Kidney (tissue), 14 donors: ENCODE results near the gene G6PC1. TPM values are rescaled to one million over a fixed set of nuclear protein-coding genes. Genes with fewer than 3 reads are reported as not detected.

Experiments used
- DNase-seq, 5 donors: peaks; one replicate each; pipeline ENCODE4 v3.0.0-alpha.2; 2013 to 2020
- FAIRE-seq: peaks from 2 replicates; lab custom pipeline; 2012; peaks lifted over from hg19 to GRCh38; lab: Jason Lieb, UNC
- H3K27ac ChIP-seq, 2 donors: one replicate each; pipeline ENCODE4 v1.7.0; 2013; ENCODE audit warnings: low read depth in 2 of 2, low read length in 2 of 2, inconsistent platforms in 1 of 2
- H3K27me3 ChIP-seq: one replicate; pipeline ENCODE4 v1.7.1; 2013; ENCODE audit warnings: low read length, inconsistent platforms; ENCODE audit not compliant: control insufficient read depth, insufficient read depth
- H3K36me3 ChIP-seq, 3 donors: one replicate each; pipeline versions ENCODE4 v1.7.0 to v1.7.1; 2013; ENCODE audit warnings: low read length in 3 of 3, control low read depth in 1 of 3, inconsistent platforms in 1 of 3; ENCODE audit not compliant: insufficient read depth in 3 of 3, control insufficient read depth in 2 of 3
- H3K4me1 ChIP-seq, 3 donors: one replicate each; pipeline versions ENCODE4 v1.7.0 to v1.7.1; 2013; ENCODE audit warnings: low read length in 3 of 3, inconsistent platforms in 1 of 3, low read depth in 1 of 3; ENCODE audit not compliant: control insufficient read depth in 2 of 3, insufficient read depth in 2 of 3
- H3K4me3 ChIP-seq, 3 donors: one replicate each; pipeline versions ENCODE4 v1.7.0 to v1.8.1; 2013; ENCODE audit warnings: low read length in 3 of 3, control low read depth in 1 of 3, inconsistent platforms in 1 of 3
- H3K9ac ChIP-seq, 3 donors: one replicate each; pipeline versions ENCODE4 v1.7.0 to v1.7.1; 2013; ENCODE audit warnings: low read length in 3 of 3, control low read depth in 1 of 3, inconsistent platforms in 1 of 3
- H3K9me3 ChIP-seq, 3 donors: one replicate each; pipeline versions ENCODE4 v1.7.0 to v1.7.1; 2013; ENCODE audit warnings: low read length in 3 of 3, control low read depth in 1 of 3, inconsistent platforms in 1 of 3; ENCODE audit not compliant: control insufficient read depth in 2 of 3, insufficient read depth in 1 of 3
- intact Hi-C: fragments of 100-400 bp; cut with DNase I; formaldehyde crosslinking; loops from one replicate; pipeline ENCODE4 v1.11.1; 2022
- polyA plus RNA-seq: library from polyadenylated mRNA; stranded (reverse); fragments of 350-450 nt; fragmentation: Illumina TruSeq; extraction: RNeasy Lipid Tissue Mini Kit (QIAGEN cat#74804); gene quantifications from one replicate; pipeline ENCODE4 v1.2.3, GENCODE V29; 2014; ENCODE audit warnings: low read depth, low replicate concordance; ENCODE audit not compliant: insufficient read depth
- total RNA-seq: library from RNA; stranded (reverse); fragmentation: NEBNext Ultra II Directional; extraction: Animal tissue kit (Norgen Biotek cat#: 25700); gene quantifications from one replicate; pipeline ENCODE4 v1.2.1, GENCODE V29; 2021
- TF ChIP-seq, protein P1 (sequence below): IDR thresholded peaks from 3 replicates; pipeline ENCODE4 v1.5.1; 2012; ENCODE audit warnings: mild to moderate bottlenecking, moderate library complexity, borderline replicate concordance; ENCODE audit not compliant: insufficient read depth; ENCODE audit errors: extremely low read depth
- donor health status: control.
- donor health status: control.
- donor health status: control.
- donor health status: control.
- donor health status: control.
- donor health status: DM: yes; HTN: yes; CAD: no.
- donor health status: Normal renal cell carcinoma (clear cell type).

The G6PC1 gene
- total and polyA plus RNA-seq, 2 donors from 2014 or later = 0.16 to 10.5 TPM

DNA sequence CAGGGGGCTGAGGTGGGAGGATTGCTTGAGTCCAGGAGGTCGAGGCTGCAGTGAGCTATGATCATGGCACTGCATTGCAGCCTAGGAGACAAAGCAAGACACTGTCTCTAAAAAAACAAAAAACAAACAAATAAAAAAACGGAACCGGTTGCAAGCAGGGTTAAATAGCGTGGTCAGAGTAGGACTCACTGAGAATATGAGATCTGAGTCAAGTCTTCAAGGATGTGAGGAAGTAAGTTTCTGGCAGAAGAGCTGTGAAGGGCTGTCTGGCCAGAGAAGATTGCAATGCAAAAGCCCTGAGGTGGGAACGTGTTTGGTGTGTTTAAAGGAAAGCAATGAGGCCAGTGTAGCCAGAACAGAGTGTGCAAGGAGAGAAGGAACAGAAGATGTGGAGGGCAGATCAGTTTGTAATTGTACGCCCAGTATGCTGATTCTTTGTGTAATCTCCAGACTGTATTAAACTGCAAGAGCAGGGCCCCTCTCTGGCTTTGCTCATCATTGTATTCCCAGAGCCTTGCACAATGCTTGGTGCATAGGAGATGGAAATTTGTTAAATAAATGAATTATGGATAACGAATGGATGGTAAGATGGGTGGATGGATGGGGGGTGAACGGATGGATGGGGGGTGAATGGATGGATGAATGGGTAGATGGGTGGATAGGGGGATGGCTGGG lies 6.3 kb downstream of the G6PC1 start:
- Histone ChIP-seq H3K9ac (no peak overlapping the region), H3K36me3 (peaks cover 0 to 6% (median 0%) of the 10 kb centered on the region in 3 donors), H3K4me1 (peaks cover 0 to 7% (median 3%) of the 10 kb centered on the region in 3 donors), H3K27ac (no peak overlapping the region), H3K9me3 (no peaks in the 10 kb centered on the region), H3K4me3 (no peak overlapping the region), H3K27me3 (no peaks in the 10 kb centered on the region)
- FAIRE-seq (no peak), DNase-seq (no peak)
- intact Hi-C loops = no loop called here
- TF ChIP-seq, protein P1, sequence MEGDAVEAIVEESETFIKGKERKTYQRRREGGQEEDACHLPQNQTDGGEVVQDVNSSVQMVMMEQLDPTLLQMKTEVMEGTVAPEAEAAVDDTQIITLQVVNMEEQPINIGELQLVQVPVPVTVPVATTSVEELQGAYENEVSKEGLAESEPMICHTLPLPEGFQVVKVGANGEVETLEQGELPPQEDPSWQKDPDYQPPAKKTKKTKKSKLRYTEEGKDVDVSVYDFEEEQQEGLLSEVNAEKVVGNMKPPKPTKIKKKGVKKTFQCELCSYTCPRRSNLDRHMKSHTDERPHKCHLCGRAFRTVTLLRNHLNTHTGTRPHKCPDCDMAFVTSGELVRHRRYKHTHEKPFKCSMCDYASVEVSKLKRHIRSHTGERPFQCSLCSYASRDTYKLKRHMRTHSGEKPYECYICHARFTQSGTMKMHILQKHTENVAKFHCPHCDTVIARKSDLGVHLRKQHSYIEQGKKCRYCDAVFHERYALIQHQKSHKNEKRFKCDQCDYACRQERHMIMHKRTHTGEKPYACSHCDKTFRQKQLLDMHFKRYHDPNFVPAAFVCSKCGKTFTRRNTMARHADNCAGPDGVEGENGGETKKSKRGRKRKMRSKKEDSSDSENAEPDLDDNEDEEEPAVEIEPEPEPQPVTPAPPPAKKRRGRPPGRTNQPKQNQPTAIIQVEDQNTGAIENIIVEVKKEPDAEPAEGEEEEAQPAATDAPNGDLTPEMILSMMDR = no peak

DNA sequence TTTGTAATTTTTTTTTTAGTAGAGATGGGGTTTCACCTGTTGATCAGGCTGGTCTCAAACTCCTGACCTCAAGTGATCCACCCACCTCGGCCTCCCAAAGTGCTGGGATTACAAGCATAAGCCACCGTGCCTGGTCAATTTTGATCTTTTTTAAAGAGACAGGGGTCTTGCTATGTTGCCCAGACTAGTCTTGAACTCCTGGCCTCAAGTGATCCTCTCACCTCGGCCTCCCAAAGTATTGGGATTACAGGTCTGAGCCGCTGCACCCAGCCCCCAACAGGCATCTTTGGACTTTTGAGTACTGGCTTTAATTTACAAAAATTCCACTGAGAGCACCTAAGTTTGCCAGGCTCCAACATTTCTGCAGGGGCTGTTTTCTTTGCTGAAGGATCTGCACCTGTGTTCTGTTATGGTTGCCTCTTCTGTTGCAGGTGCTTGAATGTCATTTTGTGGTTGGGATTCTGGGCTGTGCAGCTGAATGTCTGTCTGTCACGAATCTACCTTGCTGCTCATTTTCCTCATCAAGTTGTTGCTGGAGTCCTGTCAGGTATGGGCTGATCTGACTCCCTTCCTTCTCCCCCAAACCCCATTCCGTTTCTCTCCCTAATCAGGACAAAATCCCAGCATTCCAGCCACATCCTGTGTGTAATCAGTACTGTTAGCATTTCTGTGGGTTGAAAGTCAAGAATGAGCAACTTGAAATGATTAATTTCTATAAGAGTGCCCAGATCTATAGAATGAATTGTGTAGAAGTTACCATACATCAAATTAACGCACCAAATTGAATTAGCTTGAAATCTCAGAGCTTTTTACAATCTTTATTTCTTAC lies 8.5 kb downstream of the G6PC1 start:
- DNase-seq (no peak), FAIRE-seq (no peak)
- Histone ChIP-seq H3K9me3 (no peaks in the 10 kb centered on the region), H3K9ac (no peak overlapping the region), H3K36me3 (peaks cover 0 to 6% (median 0%) of the 10 kb centered on the region in 3 donors), H3K4me1 (peaks cover 0 to 3% (median 2%) of the 10 kb centered on the region in 3 donors), H3K4me3 (no peak overlapping the region), H3K27ac (no peak overlapping the region), H3K27me3 (no peaks in the 10 kb centered on the region)
- TF ChIP-seq, protein P1 = no peak
- intact Hi-C loops = no loop called here

DNA sequence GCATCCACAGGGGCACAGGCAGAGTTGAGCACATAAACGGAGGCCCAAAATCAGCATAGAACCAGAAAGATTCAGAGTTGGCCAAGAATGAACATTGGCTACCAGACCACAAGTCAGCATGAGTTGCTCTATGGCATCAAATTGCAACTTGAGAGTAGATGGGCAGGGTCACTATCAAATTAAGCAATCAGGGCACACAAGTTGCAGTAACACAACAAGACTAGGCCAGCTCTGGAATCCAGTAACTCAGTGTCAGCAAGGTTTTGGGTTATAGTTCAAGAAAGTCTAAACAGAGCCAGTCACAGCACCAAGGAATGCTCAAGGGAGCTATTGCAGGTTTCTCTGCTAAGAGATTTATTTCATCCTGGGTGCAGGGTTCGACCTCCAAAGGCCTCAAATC lies 12.9 kb downstream of the G6PC1 start:
- TF ChIP-seq, protein P1 = no peak
- H3K27ac ChIP-seq = no peak overlapping the region
- intact Hi-C loops = no loop called here
- H3K9me3 ChIP-seq = no peaks in the 10 kb centered on the region
- peaks cover 0 to 6% (median 0%) of the 10 kb centered on the region in 3 donors for H3K36me3 ChIP-seq
- FAIRE-seq (no peak), DNase-seq (no peak)
- peaks cover 0 to 5% (median 3%) of the 10 kb centered on the region in 3 donors for H3K4me1 ChIP-seq
- H3K27me3 ChIP-seq = no peaks in the 10 kb centered on the region
- H3K4me3 ChIP-seq = no peak overlapping the region
- no peak overlapping the region for H3K9ac ChIP-seq
